Measurements from ENCODE around the gene ARHGEF1. TPM values are rescaled to one million over a fixed set of nuclear protein-coding genes. Genes with fewer than 3 reads are reported as not detected.
A peak's percentile ranks its signal among the peaks of the same experiment; 100 is the strongest.

Gene ARHGEF1
- total and polyA plus RNA-seq, 2 donors (not counting 1 experiment from before 2014, with no cell fraction given) = 646 to 886 TPM

DNA sequence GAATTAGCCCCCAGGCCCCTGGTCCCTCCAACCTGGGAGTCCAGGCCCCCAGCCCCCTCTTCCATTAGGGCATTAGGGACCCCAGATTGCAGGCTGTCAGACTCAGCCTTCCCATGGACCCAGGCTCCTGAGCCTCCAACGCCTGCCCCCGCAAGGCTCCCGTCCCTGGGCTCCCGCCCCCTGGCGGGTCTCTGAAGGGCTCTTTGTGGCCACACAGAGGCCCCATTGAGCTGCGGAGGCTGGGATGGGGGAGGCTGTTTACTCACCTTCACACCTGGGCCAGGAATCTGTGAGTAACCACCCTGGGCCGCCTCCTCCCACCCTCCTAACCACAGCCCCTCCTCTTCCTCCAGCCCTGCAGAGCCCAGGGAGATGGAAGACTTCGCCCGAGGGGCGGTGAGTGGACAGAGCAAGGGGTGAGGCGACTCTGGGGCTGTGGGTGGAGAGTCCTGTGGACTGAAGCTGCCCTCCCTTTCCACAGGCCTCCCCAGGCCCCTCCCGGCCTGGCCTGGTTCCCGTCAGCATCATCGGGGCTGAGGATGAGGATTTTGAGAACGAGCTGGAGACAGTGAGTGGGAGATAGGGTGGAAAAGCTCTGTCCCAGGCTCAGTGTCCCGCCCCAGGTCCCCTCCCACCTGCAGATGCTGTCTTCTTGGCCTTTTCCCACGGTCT is 4.9 kb downstream of the ARHGEF1 start:
- Mint-ChIP-seq H3K27me3 (no peaks in the 10 kb centered on the region), H3K4me3 (peak overlapping the region; percentile 78), H3K9me3 (ENCODE audit: insufficient read depth) (no peaks in the 10 kb centered on the region), H3K4me1 (peaks cover 56% of the 10 kb centered on the region), H3K27ac (peak overlapping the region; percentile 88)
- Histone ChIP-seq H3K36me3 (replicated peaks in 1 of 2; ENCODE audit: control extremely low read depth in 1 of 2, control insufficient read depth in 1 of 2, extremely low read depth in 1 of 2, insufficient read depth in 2 of 2, low read length in 1 of 2) (peaks cover 0 to 43% of the 10 kb centered on the region in 2 experiments), H3K27ac (ENCODE audit: low read length in 2 of 2) (peak overlapping the region; percentile 79 to 83), H3K79me2 (ENCODE audit: control insufficient read depth, insufficient read depth, low read length) (peaks cover 95% of the 10 kb centered on the region), H3K27me3 (replicated peaks in 1 of 4; ENCODE audit: control extremely low read depth in 1 of 4, control insufficient read depth in 3 of 4, insufficient read depth in 4 of 4, low read length in 3 of 4) (no peaks in the 10 kb centered on the region), H3K4me3 (ENCODE audit: control extremely low read depth in 1 of 5, extremely low read depth in 1 of 5, insufficient read depth in 1 of 5, low read depth in 2 of 5, low read length in 4 of 5) (peak overlapping the region in 4 of 5 experiments; percentile 45 to 66 (median 50)), H3K4me1 (ENCODE audit: control insufficient read depth in 2 of 2, insufficient read depth in 2 of 2, low read length in 2 of 2) (peaks cover 42 to 64% of the 10 kb centered on the region in 2 donors), H4K20me1 (ENCODE audit: control insufficient read depth, insufficient read depth, low read length, poor library complexity, severe bottlenecking) (peaks cover 77% of the 10 kb centered on the region), H3K9ac (ENCODE audit: low read length) (peak overlapping the region; percentile 68), H2AFZ (ENCODE audit: insufficient read depth, low read depth, low read length, poor library complexity, severe bottlenecking) (no peak overlapping the region), H3K9me3 (ENCODE audit: control extremely low read depth in 1 of 3, control insufficient read depth in 2 of 3, insufficient read depth in 1 of 3, low read length in 2 of 3) (no peaks in the 10 kb centered on the region), H3K4me2 (replicated peaks; ENCODE audit: low read depth, low read length, poor library complexity, severe bottlenecking) (peak overlapping the region; percentile 90)
- intact Hi-C loops (cut with micrococcal nuclease) = loop anchor here (1.0 kb wide), 2 partner anchors 11 to 15 kb away; partner anchors contain the start of gene CD79A
- 3% methylated on average over 6 of the region's 17 CpGs for WGBS (ENCODE audit: insufficient coverage)
- ChIA-PET POLR2A (interaction anchor here (0.6 to 7.7 kb wide), 6 partner anchors 12 to 82 kb away, joined by 3 to 92 read pairs (median 9); partner anchors contain the start of genes CD79A and RPS19), CTCF (interaction anchor here (0.7 to 7.3 kb wide), 17 partner anchors 11 to 95 kb away, joined by 3 to 180 read pairs (median 5); partner anchors contain the start of genes CD79A and RPS19)
- TF ChIP-seq, protein P1, sequence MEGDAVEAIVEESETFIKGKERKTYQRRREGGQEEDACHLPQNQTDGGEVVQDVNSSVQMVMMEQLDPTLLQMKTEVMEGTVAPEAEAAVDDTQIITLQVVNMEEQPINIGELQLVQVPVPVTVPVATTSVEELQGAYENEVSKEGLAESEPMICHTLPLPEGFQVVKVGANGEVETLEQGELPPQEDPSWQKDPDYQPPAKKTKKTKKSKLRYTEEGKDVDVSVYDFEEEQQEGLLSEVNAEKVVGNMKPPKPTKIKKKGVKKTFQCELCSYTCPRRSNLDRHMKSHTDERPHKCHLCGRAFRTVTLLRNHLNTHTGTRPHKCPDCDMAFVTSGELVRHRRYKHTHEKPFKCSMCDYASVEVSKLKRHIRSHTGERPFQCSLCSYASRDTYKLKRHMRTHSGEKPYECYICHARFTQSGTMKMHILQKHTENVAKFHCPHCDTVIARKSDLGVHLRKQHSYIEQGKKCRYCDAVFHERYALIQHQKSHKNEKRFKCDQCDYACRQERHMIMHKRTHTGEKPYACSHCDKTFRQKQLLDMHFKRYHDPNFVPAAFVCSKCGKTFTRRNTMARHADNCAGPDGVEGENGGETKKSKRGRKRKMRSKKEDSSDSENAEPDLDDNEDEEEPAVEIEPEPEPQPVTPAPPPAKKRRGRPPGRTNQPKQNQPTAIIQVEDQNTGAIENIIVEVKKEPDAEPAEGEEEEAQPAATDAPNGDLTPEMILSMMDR (IDR thresholded peaks at IDR 0.05) = peak; percentile 56
- no peak for TF ChIP-seq EZH2 (IDR thresholded peaks at IDR 0.05; ENCODE audit: borderline replicate concordance, insufficient read depth, low read depth, low read length, poor library complexity, severe bottlenecking)
- DNase-seq = peak; percentile 77
- peak; percentile 18 for ATAC-seq (ENCODE audit: low read depth)

DNA sequence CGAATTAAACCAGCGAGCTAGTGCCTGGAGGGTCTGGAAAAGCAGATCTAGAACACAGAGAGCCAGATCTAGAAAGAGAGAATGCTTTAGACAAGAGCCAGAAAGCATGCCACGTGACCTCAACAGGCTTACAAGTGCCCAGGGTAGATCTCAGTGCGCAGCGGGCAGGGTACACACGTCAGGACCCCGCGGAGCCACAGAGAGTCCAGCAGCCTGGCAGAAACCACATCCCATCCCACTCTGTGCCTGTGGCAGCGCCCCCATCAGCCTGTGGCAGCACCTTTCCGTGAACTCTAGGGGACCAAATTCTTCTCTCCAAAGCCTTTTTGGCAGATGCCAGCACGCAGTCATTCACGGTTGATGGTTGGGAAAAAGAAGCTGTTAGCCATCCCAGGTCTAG is 5.9 kb downstream of the ARHGEF1 start:
- H3K9ac ChIP-seq (ENCODE audit: low read length) = no peak overlapping the region
- H3K4me3 ChIP-seq (ENCODE audit: control extremely low read depth in 1 of 5, extremely low read depth in 1 of 5, insufficient read depth in 1 of 5, low read depth in 2 of 5, low read length in 4 of 5) = no peak overlapping the region
- ChIA-PET CTCF (interaction anchor here (1.0 to 7.3 kb wide), 10 partner anchors 10 to 63 kb away, joined by 3 to 180 read pairs (median 4); partner anchors contain the start of genes CD79A and RPS19), POLR2A (interaction anchor here (7.7 kb wide), 1 partner anchor 13 kb away, joined by 92 read pairs; the partner anchor contains the start of gene CD79A)
- peak overlapping the region; percentile 78 for H3K4me3 Mint-ChIP-seq
- H2AFZ ChIP-seq (ENCODE audit: insufficient read depth, low read depth, low read length, poor library complexity, severe bottlenecking) = no peak overlapping the region
- H3K27ac Mint-ChIP-seq = peak overlapping the region; percentile 66
- no peaks in the 10 kb centered on the region for H3K9me3 Mint-ChIP-seq (ENCODE audit: insufficient read depth)
- 95% methylated on average over 10 of the region's 12 CpGs for WGBS (ENCODE audit: insufficient coverage)
- ATAC-seq (ENCODE audit: low read depth) (no peak), DNase-seq (no peak)
- intact Hi-C loops (cut with micrococcal nuclease) = no loop called here
- H3K27me3 ChIP-seq (replicated peaks in 1 of 4; ENCODE audit: control extremely low read depth in 1 of 4, control insufficient read depth in 3 of 4, insufficient read depth in 4 of 4, low read length in 3 of 4) = no peaks in the 10 kb centered on the region
- no peaks in the 10 kb centered on the region for H3K27me3 Mint-ChIP-seq
- peaks cover 92% of the 10 kb centered on the region for H3K79me2 ChIP-seq (ENCODE audit: control insufficient read depth, insufficient read depth, low read length)
- no peak overlapping the region for H3K4me2 ChIP-seq (replicated peaks; ENCODE audit: low read depth, low read length, poor library complexity, severe bottlenecking)
- peaks cover 0 to 48% of the 10 kb centered on the region in 2 experiments for H3K36me3 ChIP-seq (replicated peaks in 1 of 2; ENCODE audit: control extremely low read depth in 1 of 2, control insufficient read depth in 1 of 2, extremely low read depth in 1 of 2, insufficient read depth in 2 of 2, low read length in 1 of 2)
- TF ChIP-seq, protein P1 (IDR thresholded peaks at IDR 0.05) = no peak
- TF ChIP-seq EZH2 (IDR thresholded peaks at IDR 0.05; ENCODE audit: borderline replicate concordance, insufficient read depth, low read depth, low read length, poor library complexity, severe bottlenecking) = no peak
- H3K27ac ChIP-seq (ENCODE audit: low read length in 2 of 2) = peak overlapping the region; percentile 6 to 79
- H4K20me1 ChIP-seq (ENCODE audit: control insufficient read depth, insufficient read depth, low read length, poor library complexity, severe bottlenecking) = peaks cover 77% of the 10 kb centered on the region
- H3K4me1 ChIP-seq (ENCODE audit: control insufficient read depth in 2 of 2, insufficient read depth in 2 of 2, low read length in 2 of 2) = peaks cover 42 to 67% of the 10 kb centered on the region in 2 donors
- H3K4me1 Mint-ChIP-seq = peaks cover 55% of the 10 kb centered on the region
- H3K9me3 ChIP-seq (ENCODE audit: control extremely low read depth in 1 of 3, control insufficient read depth in 2 of 3, insufficient read depth in 1 of 3, low read length in 2 of 3) = no peaks in the 10 kb centered on the region
